HCT116 (cell line): Measurements from ENCODE around the gene OSGEPL1. TPM values are rescaled to one million over a fixed set of nuclear protein-coding genes. Genes with fewer than 3 reads are reported as not detected.

Source experiments
- ATAC-seq: fragments of 200-7000 bp; cut with Tn5 transposase; 2 replicates; pipeline ENCODE4 v1.9.1; 2020; ENCODE audit warnings: mild to moderate bottlenecking, moderate library complexity
- BruUV-seq: library from RNA; stranded (reverse); fragments of 400-500 nt; replicated peaks from 2 replicates; lab custom pipeline; 2021; lab: Mats Ljungman, UMichigan
- CTCF ChIA-PET: fragments of 300-600 bp; sonication (Branson Sonifier 250); formaldehyde crosslinking; loops from one replicate; lab custom pipeline; 2021; ENCODE audit warnings: antibody characterized with exemption; lab: Charles Lee
- POLR2A ChIA-PET: fragments of 300-600, 350-600 bp; sonication (Branson Sonifier 250); formaldehyde crosslinking; loops from one replicate; lab custom pipeline; 2021; ENCODE audit warnings: antibody characterized with exemption; lab: Charles Lee
- RAD21 ChIA-PET, 2 experiments: fragments of 300-600 bp; sonication (Branson Sonifier 250); formaldehyde crosslinking; loops; one replicate each; lab custom pipeline; 2023; ENCODE audit warnings: low total read pairs in 2 of 2; ENCODE audit not compliant: uncharacterized antibody in 2 of 2, unreplicated experiment in 2 of 2, low non-redundant PET in 1 of 2; lab: Charles Lee
- DNase-seq: peaks from one replicate; pipeline ENCODE4 v3.0.0-alpha.2; 2010; ENCODE audit warnings: low read depth, low spot score
- H2AFZ ChIP-seq: fragments of 200-600 bp; shearing (Covaris generic), sonication (generic); 2 replicates; pipeline ENCODE4 v1.6.1; 2017; ENCODE audit warnings: low read depth, mixed run types, mixed read lengths, antibody characterized with exemption, low read length; ENCODE audit not compliant: poor library complexity, severe bottlenecking
- H3K27ac ChIP-seq: 2 replicates; pipeline ENCODE4 v1.5.1; 2012; ENCODE audit warnings: low read depth, low read length
- H3K27me3 ChIP-seq: fragments of 200-600 bp; sonication (generic); 2 replicates; pipeline ENCODE4 v1.6.1; 2016; ENCODE audit warnings: mixed run types, low read length, mixed read lengths; ENCODE audit not compliant: insufficient read depth
- H3K36me3 ChIP-seq, 2 experiments: fragments of 200-500 bp in 1 of 2; fragments of 200-600 bp in 1 of 2; sonication (Bioruptor generic) in 1 of 2; sonication (generic) in 1 of 2; 2 replicates each; pipeline versions ENCODE4 v1.5.1 to v1.6.1; 2014 to 2016; ENCODE audit warnings: low read length in 2 of 2, inconsistent platforms in 1 of 2, mixed read lengths in 1 of 2, mixed run types in 1 of 2; ENCODE audit not compliant: insufficient read depth in 2 of 2, control insufficient read depth in 1 of 2
- H3K4me1 ChIP-seq, 2 experiments: fragments of 200-600 bp in 1 of 2; sonication (generic) in 1 of 2; 2 replicates each; pipeline versions ENCODE4 v1.5.1 to v1.6.1; 2012 to 2017; ENCODE audit warnings: low read length in 2 of 2, inconsistent platforms in 1 of 2, mild to moderate bottlenecking in 1 of 2, mixed read lengths in 1 of 2, mixed run types in 1 of 2, moderate library complexity in 1 of 2; ENCODE audit not compliant: insufficient read depth in 2 of 2, control insufficient read depth in 1 of 2
- H3K4me2 ChIP-seq: fragments of 200-600 bp; sonication (generic); 2 replicates; pipeline ENCODE4 v1.6.1; 2017; ENCODE audit warnings: mixed run types, low read length, mixed read lengths
- H3K4me3 ChIP-seq, 2 experiments: fragments of 200-600 bp in 1 of 2; sonication (generic) in 1 of 2; replicated peaks in 1 of 2; 2 replicates each; pipeline ENCODE4 v1.5.1; 2011 to 2016; ENCODE audit warnings: low read length in 2 of 2, control low read depth in 1 of 2, low read depth in 1 of 2, mild to moderate bottlenecking in 1 of 2, mixed read lengths in 1 of 2, mixed run types in 1 of 2
- H3K79me2 ChIP-seq: fragments of 200-600 bp; sonication (generic); 2 replicates; pipeline ENCODE4 v1.6.1; 2017; ENCODE audit warnings: mild to moderate bottlenecking, mixed run types, low read length, moderate library complexity, mixed read lengths; ENCODE audit not compliant: insufficient read depth
- H3K9ac ChIP-seq: fragments of 200-600 bp; sonication (generic); 2 replicates; pipeline ENCODE4 v1.6.1; 2016; ENCODE audit warnings: low read length, mixed read lengths
- H3K9me2 ChIP-seq: fragments of 200-600 bp; sonication (generic), shearing (Covaris generic); 2 replicates; pipeline ENCODE4 v1.6.1; 2017; ENCODE audit warnings: mixed run types, mild to moderate bottlenecking, moderate library complexity; ENCODE audit not compliant: insufficient read depth
- H3K9me3 ChIP-seq, 2 experiments: fragments of 200-500 bp in 1 of 2; fragments of 200-600 bp in 1 of 2; sonication (Bioruptor generic) in 1 of 2; sonication (generic) in 1 of 2; 2 replicates each; pipeline ENCODE4 v1.6.1; 2014 to 2017; ENCODE audit warnings: low read length in 2 of 2, mixed read lengths in 2 of 2, inconsistent platforms in 1 of 2, low read depth in 1 of 2, mild to moderate bottlenecking in 1 of 2, mixed run types in 1 of 2, moderate library complexity in 1 of 2; ENCODE audit not compliant: control insufficient read depth in 1 of 2, insufficient read depth in 1 of 2
- H4K20me1 ChIP-seq: fragments of 200-600 bp; sonication (generic), shearing (Covaris generic); 2 replicates; pipeline ENCODE4 v1.6.1; 2017; ENCODE audit warnings: mixed run types, mild to moderate bottlenecking, moderate library complexity; ENCODE audit not compliant: insufficient read depth
- JUND ChIP-seq: IDR thresholded peaks from 2 replicates; pipeline ENCODE4 v1.6.1; 2012
- POLR2AphosphoS5 ChIP-seq: IDR thresholded peaks from 2 replicates; pipeline ENCODE4 v1.6.1; 2011; ENCODE audit warnings: mild to moderate bottlenecking, low read depth, low read length, moderate library complexity
- intact Hi-C: fragments of 100-400 bp; cut with micrococcal nuclease; formaldehyde crosslinking; loops from 2 replicates; pipeline ENCODE4 v1.10.0; 2022
- total RNA-seq: library from RNA; stranded (reverse); gene quantifications from one replicate; pipeline ENCODE4 v1.2.1, GENCODE V29; 2021; ENCODE audit not compliant: unreplicated experiment
- TF ChIP-seq, protein P1 (sequence below): IDR thresholded peaks from 2 replicates; pipeline ENCODE4 v1.6.1; 2012
- TF ChIP-seq, protein P2 (sequence below), 3 experiments: fragments of 200-600 bp in 1 of 3; sonication (generic) in 1 of 3; IDR thresholded peaks in 2 of 3; conservative IDR thresholded peaks in 1 of 3; 2 replicates each; pipeline ENCODE4 v1.5.1; 2012 to 2017; ENCODE audit warnings: low read depth in 2 of 3, low read length in 2 of 3, antibody characterized with exemption in 1 of 3, borderline replicate concordance in 1 of 3, control low read depth in 1 of 3, mild to moderate bottlenecking in 1 of 3, mixed read lengths in 1 of 3, mixed run types in 1 of 3, moderate library complexity in 1 of 3; ENCODE audit not compliant: insufficient read depth in 1 of 3
- TF ChIP-seq, protein P3 (sequence below): IDR thresholded peaks from 2 replicates; pipeline ENCODE4 v1.6.1; 2012; ENCODE audit warnings: low read depth

OSGEPL1 gene
- total RNA-seq, 1 experiment from 2014 or later = 11.2 TPM

DNA sequence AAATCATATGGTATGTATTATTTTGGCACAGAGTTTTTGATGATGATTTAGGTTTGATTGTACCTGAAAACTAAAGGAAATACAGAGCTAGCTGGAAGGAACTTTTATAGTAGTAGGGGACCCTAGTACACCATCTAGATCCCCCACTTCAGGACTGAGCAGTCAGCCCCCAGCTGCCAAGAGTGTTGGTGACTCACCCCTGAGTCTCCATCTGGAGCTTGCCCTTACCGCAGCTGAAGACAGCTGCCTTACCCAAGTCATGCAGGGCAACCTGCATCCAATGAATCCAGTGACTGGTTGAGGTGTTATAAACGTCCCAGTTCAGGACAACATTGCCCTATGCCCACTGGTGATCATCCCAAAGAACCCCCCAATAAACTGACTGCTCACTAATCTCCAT is 36.9 kb upstream of the OSGEPL1 start:
- no peak for ATAC-seq
- H3K4me2 ChIP-seq = no peak overlapping the region
- TF ChIP-seq POLR2AphosphoS5 = no peak
- TF ChIP-seq, protein P1, sequence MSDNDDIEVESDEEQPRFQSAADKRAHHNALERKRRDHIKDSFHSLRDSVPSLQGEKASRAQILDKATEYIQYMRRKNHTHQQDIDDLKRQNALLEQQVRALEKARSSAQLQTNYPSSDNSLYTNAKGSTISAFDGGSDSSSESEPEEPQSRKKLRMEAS = no peak

DNA sequence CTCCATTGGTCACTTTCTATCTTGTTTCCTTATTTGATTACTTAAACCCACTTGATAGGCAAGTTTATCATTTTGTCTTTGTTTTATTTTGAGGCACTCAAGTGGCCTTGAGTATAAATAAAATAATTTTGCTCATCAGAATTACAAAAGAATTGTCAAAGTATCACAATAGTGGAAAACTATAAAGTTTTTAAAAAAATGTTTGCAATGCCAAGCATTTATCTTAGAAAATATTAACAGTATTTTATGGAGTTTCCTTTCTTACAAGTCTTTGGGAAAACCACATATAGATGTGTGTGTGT is 36.4 kb upstream of the OSGEPL1 start:
- no TSS peak for BruUV-seq
- peaks cover 43% of the 10 kb centered on the region for H3K79me2 ChIP-seq
- no peaks in the 10 kb centered on the region for H3K9me3 ChIP-seq
- RAD21 ChIA-PET = interaction anchor here (0.6 to 0.7 kb wide), 2 partner anchors 139 to 272 kb away, joined by 3 to 6 read pairs; no protein-coding TSS in a partner anchor
- H3K4me2 ChIP-seq = no peak overlapping the region
- POLR2A ChIA-PET = interaction anchor here (0.5 to 1.0 kb wide), 2 partner anchors 36 to 626 kb away, joined by 3 read pairs; partner anchors contain the start of gene OSGEPL1
- H4K20me1 ChIP-seq = peaks cover 3% of the 10 kb centered on the region; the same call in 1 of the 2 replicates
- H3K27ac ChIP-seq = no peak overlapping the region
- H2AFZ ChIP-seq = no peak overlapping the region
- no peak for ATAC-seq
- H3K4me3 ChIP-seq = no peak overlapping the region
- no peak for TF ChIP-seq JUND
- TF ChIP-seq, protein P2, sequence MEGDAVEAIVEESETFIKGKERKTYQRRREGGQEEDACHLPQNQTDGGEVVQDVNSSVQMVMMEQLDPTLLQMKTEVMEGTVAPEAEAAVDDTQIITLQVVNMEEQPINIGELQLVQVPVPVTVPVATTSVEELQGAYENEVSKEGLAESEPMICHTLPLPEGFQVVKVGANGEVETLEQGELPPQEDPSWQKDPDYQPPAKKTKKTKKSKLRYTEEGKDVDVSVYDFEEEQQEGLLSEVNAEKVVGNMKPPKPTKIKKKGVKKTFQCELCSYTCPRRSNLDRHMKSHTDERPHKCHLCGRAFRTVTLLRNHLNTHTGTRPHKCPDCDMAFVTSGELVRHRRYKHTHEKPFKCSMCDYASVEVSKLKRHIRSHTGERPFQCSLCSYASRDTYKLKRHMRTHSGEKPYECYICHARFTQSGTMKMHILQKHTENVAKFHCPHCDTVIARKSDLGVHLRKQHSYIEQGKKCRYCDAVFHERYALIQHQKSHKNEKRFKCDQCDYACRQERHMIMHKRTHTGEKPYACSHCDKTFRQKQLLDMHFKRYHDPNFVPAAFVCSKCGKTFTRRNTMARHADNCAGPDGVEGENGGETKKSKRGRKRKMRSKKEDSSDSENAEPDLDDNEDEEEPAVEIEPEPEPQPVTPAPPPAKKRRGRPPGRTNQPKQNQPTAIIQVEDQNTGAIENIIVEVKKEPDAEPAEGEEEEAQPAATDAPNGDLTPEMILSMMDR (IDR thresholded peaks at IDR 0.05 in 2 of 3, conservative IDR thresholded peaks at IDR 0.05 in 1 of 3; ENCODE audit: borderline replicate concordance in 1 of 3, insufficient read depth in 1 of 3, low read depth in 2 of 3, low read length in 2 of 3) = 0 out of 6 replicates have a peak, but pooled peaks of 1 of the 3 experiments have one; percentile 1
- TF ChIP-seq, protein P3, sequence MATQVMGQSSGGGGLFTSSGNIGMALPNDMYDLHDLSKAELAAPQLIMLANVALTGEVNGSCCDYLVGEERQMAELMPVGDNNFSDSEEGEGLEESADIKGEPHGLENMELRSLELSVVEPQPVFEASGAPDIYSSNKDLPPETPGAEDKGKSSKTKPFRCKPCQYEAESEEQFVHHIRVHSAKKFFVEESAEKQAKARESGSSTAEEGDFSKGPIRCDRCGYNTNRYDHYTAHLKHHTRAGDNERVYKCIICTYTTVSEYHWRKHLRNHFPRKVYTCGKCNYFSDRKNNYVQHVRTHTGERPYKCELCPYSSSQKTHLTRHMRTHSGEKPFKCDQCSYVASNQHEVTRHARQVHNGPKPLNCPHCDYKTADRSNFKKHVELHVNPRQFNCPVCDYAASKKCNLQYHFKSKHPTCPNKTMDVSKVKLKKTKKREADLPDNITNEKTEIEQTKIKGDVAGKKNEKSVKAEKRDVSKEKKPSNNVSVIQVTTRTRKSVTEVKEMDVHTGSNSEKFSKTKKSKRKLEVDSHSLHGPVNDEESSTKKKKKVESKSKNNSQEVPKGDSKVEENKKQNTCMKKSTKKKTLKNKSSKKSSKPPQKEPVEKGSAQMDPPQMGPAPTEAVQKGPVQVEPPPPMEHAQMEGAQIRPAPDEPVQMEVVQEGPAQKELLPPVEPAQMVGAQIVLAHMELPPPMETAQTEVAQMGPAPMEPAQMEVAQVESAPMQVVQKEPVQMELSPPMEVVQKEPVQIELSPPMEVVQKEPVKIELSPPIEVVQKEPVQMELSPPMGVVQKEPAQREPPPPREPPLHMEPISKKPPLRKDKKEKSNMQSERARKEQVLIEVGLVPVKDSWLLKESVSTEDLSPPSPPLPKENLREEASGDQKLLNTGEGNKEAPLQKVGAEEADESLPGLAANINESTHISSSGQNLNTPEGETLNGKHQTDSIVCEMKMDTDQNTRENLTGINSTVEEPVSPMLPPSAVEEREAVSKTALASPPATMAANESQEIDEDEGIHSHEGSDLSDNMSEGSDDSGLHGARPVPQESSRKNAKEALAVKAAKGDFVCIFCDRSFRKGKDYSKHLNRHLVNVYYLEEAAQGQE = no peak
- H3K4me1 ChIP-seq = no peaks in the 10 kb centered on the region
- H3K27me3 ChIP-seq = no peaks in the 10 kb centered on the region
- no peak for DNase-seq
- CTCF ChIA-PET = interaction anchor here (0.7 to 1.6 kb wide), 9 partner anchors 8 to 478 kb away, joined by 3 to 11 read pairs (median 4); no protein-coding TSS in a partner anchor
- H3K36me3 ChIP-seq = peaks cover 8 to 27% of the 10 kb centered on the region in 2 experiments; a peak in 3 of 4 replicates
- no peak overlapping the region for H3K9ac ChIP-seq
- H3K9me2 ChIP-seq = no peaks in the 10 kb centered on the region
- intact Hi-C loops = loop anchor here (10.0 kb wide), 1 partner anchor 516 kb away; the partner anchor contains the start of gene HIBCH

More for the DNA sequence above, 36.9 kb upstream of the OSGEPL1 start:
- H3K27ac ChIP-seq = no peak overlapping the region
- DNase-seq = no peak
- no peak overlapping the region for H3K9ac ChIP-seq
- peaks cover 8 to 25% of the 10 kb centered on the region in 2 experiments; a peak in 3 of 4 replicates for H3K36me3 ChIP-seq
- no peaks in the 10 kb centered on the region for H3K4me1 ChIP-seq
- H4K20me1 ChIP-seq = peaks cover 3% of the 10 kb centered on the region; the same call in 1 of the 2 replicates
- no peak overlapping the region for H2AFZ ChIP-seq
- ChIA-PET CTCF (interaction anchor here (1.6 kb wide), 1 partner anchor 32 kb away, joined by 10 read pairs; no protein-coding TSS in a partner anchor), POLR2A (no interaction called here), RAD21 (interaction anchor here in 1 of 2 experiments (0.6 kb wide), 1 partner anchor 138 kb away, joined by 3 read pairs; no protein-coding TSS in a partner anchor)
- H3K9me2 ChIP-seq = no peaks in the 10 kb centered on the region
- no peaks in the 10 kb centered on the region for H3K9me3 ChIP-seq
- H3K4me3 ChIP-seq = no peak overlapping the region
- H3K79me2 ChIP-seq = peaks cover 43% of the 10 kb centered on the region
- intact Hi-C loops = loop anchor here (10.0 kb wide), 1 partner anchor 515 kb away; the partner anchor contains the start of gene HIBCH
- H3K27me3 ChIP-seq = no peaks in the 10 kb centered on the region
- BruUV-seq = no TSS peak
